ENCODE measurements around the gene LYZL4. TPM values are rescaled to one million over a fixed set of nuclear protein-coding genes. Genes with fewer than 3 reads are reported as not detected.

LYZL4 gene
- total RNA-seq, 4 donors from 2014 or later: not detected

DNA sequence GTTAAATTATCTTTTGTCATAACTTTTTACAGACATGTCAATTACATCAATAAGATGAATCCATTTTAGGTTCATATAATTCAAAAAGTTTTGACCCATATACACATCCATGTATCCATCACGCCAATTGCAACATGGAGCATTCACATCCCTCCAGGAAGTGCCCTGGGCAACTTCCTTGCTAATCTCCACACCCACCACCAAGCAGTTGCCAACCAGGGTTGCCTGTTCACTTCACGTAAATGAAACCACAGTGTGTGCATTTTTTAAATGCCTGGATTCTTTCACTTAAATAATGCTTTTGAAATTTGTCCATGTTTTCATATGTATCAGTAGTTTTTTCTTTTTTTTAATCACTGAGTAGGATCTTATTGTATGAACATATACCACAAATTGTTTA is 40.7 kb upstream of the LYZL4 start:
- DNase-seq (no peak), ATAC-seq (no peak)
- Histone ChIP-seq H3K27ac (no peak overlapping the region), H3K36me3 (no peaks in the 10 kb centered on the region), H3K4me3 (no peak overlapping the region), H3K27me3 (no peaks in the 10 kb centered on the region), H3K9me3 (no peaks in the 10 kb centered on the region), H3K4me1 (peaks cover 0 to 8% of the 10 kb centered on the region in 2 donors)
- intact Hi-C loops (cut with DNase I; ENCODE audit: low total_unique reads) (no loop called here), in situ Hi-C loops (cut with MboI; ENCODE audit: low sequenced_read_pairs in 4 of 4) (loop anchor here in 1 of 4 donors (25.0 kb wide), 1 partner anchor 539 kb away; no protein-coding TSS in a partner anchor)
- no peak for TF ChIP-seq CTCF (IDR thresholded peaks at IDR 0.05 in 4 of 5, conservative IDR thresholded peaks at IDR 0.05 in 1 of 5)
- TF ChIP-seq POLR2A (IDR thresholded peaks at IDR 0.05): no peak

DNA sequence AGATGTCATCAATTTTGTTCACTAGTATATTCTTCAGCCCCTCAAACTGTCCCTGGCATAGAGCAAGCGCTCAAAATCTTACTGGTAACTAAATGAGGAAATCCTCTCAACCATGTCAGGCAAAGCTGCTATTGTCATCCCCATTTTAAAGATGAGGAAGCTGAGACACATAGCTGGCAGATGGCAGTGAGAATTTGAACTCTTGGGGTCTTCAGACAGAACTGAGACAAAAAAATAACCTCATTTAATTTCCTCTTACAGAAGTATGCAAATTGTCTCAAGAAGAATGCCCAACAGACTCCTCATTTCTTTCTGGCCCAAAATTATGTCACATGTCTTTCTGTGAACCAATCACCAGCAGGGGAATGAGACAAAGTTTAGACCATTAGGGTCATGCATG is 40.2 kb upstream of the LYZL4 start:
- ATAC-seq (no peak), DNase-seq (no peak)
- TF ChIP-seq CTCF (IDR thresholded peaks at IDR 0.05 in 4 of 5, conservative IDR thresholded peaks at IDR 0.05 in 1 of 5) (no peak), POLR2A (IDR thresholded peaks at IDR 0.05) (no peak)
- Histone ChIP-seq H3K27ac (no peak overlapping the region), H3K36me3 (no peaks in the 10 kb centered on the region), H3K27me3 (no peaks in the 10 kb centered on the region), H3K4me1 (peaks cover 0 to 8% of the 10 kb centered on the region in 2 donors), H3K9me3 (no peaks in the 10 kb centered on the region), H3K4me3 (no peak overlapping the region)
- in situ Hi-C loops (cut with MboI; ENCODE audit: low sequenced_read_pairs in 4 of 4): loop anchor here in 1 of 4 donors (25.0 kb wide), 1 partner anchor 538 kb away; no protein-coding TSS in a partner anchor
- intact Hi-C loops (cut with DNase I; ENCODE audit: low total_unique reads): no loop called here

DNA sequence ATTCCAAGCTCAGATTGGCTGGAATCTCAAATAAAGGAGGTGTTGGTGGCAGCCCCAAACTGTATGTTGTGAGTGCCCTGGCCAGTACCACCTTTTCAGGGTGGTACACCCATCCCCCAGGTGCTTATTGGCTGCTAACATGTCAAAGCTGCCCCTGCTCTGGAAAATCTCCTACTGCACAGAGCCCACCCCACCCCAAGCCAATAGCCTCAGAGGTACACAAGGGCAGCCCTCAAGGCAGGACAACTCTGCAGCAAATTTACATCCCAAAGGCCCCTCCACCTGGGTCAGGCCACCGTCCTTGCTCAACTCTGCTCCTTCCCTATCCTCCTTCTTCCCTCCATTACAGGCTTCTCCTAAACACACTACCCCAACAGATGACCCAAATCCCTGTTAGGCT is 37.1 kb upstream of the LYZL4 start:
- H3K36me3 ChIP-seq: no peaks in the 10 kb centered on the region
- no peak for DNase-seq
- no peaks in the 10 kb centered on the region for H3K9me3 ChIP-seq
- no peak overlapping the region for H3K4me3 ChIP-seq
- H3K27ac ChIP-seq: no peak overlapping the region
- in situ Hi-C loops (cut with MboI; ENCODE audit: low sequenced_read_pairs in 4 of 4): loop anchor here (10.0 to 25.0 kb wide), 6 partner anchors 193 to 560 kb away; no protein-coding TSS in a partner anchor
- intact Hi-C loops (cut with DNase I; ENCODE audit: low total_unique reads): no loop called here
- no peak for TF ChIP-seq CTCF (IDR thresholded peaks at IDR 0.05 in 4 of 5, conservative IDR thresholded peaks at IDR 0.05 in 1 of 5)
- TF ChIP-seq POLR2A (IDR thresholded peaks at IDR 0.05): no peak
- no peak for ATAC-seq
- no peaks in the 10 kb centered on the region for H3K27me3 ChIP-seq
- H3K4me1 ChIP-seq: peaks cover 3 to 13% of the 10 kb centered on the region in 2 donors

DNA sequence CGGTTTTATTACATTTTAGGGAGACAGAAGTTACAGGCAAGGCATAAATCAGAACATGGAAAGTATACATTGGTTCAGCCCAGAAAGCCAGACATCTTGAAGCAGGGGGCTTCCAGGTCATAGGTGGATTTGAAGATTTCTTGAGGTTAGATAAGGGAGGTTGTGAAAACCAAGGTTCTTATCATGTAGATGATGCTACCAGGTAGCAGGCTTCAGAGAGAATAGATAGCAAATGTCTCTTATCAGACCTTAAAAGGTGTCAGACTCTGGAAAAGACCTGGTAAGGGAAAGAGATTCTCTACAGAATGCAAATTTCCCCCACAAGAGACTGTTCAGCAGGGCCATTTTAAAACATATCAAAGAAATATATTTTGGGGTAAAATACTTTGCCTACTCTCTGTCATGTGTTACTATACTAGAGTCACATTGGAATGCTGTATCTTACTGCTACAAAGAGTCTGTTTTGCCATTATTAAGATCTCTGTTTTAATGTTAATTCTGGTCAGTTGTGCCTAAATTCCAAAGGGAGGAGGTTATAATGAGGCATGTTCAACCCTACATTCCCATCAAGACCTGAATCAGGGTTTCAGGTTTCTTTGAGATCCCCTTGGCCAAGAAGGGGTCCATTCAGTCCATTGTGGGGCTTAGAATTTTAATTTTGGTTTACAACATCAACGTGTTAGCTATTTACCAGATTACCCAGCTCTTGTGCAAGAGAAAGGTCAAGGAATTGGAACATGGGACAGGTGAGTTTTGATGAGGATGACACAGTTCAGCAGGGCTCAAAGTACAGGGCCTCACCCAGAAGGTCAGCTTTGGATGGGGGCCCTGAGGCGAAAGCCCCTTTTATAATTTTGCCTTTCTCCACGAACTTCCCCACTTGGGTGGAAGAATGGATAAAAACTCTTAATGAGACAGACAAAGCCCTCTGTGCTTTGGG is 36.0 kb upstream of the LYZL4 start:
- in situ Hi-C loops (cut with MboI; ENCODE audit: low sequenced_read_pairs in 4 of 4): loop anchor here (10.0 to 25.0 kb wide), 6 partner anchors 192 to 559 kb away; no protein-coding TSS in a partner anchor
- no peak for ATAC-seq
- intact Hi-C loops (cut with DNase I; ENCODE audit: low total_unique reads): no loop called here
- Histone ChIP-seq H3K9me3 (no peaks in the 10 kb centered on the region), H3K27ac (no peak overlapping the region), H3K36me3 (no peaks in the 10 kb centered on the region), H3K4me3 (no peak overlapping the region), H3K27me3 (no peaks in the 10 kb centered on the region), H3K4me1 (peaks cover 3 to 6% of the 10 kb centered on the region in 2 donors)
- DNase-seq: no peak
- TF ChIP-seq CTCF (IDR thresholded peaks at IDR 0.05 in 4 of 5, conservative IDR thresholded peaks at IDR 0.05 in 1 of 5) (no peak), POLR2A (IDR thresholded peaks at IDR 0.05) (no peak)

Measured in gastrocnemius medialis (tissue), 4 donors.